Stimulated activated CD8-positive, alpha-beta memory T cell treated with anti-CD3 and anti-CD28 coated beads, Interleukin-4, amount 100 ng/mL, for 24 hours (primary cell): ENCODE measurements around the gene TINCR.
"Not testable (repeated sequence)": the region's sequence is repeated elsewhere in the genome, so short reads cannot be mapped to it uniquely, and the experiment has no call there.

Experiments used
- DNase-seq: peaks from one replicate; pipeline ENCODE4 v3.0.0-alpha.2; 2020; ENCODE audit warnings: low read depth

Gene TINCR

GRCh38 chr19:5567360-5567969 is at the start of gene TINCR:
Gene TINCR (minus strand): TSS chr19:5567953.
- no peak for DNase-seq

DNA sequence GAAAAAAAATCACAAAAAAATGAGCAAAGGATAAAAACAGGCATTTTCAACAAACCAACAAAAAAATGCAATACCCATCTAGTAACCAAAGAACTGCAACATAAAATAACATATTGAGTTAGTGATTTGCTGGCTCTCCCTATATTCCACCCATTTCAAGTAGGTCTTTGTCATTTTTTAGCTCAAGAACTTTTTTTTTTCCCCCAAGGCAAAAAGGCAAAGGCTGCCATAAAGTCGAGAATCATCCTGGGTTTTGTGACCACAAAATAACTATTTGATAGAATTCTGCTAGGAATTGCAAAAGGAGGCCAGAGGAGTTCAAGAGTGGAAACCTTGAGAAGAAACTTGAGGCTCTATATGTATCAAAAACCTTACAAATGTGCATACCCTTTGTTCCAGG is 49.3 kb upstream of the TINCR start:
- DNase-seq: no peak

DNA sequence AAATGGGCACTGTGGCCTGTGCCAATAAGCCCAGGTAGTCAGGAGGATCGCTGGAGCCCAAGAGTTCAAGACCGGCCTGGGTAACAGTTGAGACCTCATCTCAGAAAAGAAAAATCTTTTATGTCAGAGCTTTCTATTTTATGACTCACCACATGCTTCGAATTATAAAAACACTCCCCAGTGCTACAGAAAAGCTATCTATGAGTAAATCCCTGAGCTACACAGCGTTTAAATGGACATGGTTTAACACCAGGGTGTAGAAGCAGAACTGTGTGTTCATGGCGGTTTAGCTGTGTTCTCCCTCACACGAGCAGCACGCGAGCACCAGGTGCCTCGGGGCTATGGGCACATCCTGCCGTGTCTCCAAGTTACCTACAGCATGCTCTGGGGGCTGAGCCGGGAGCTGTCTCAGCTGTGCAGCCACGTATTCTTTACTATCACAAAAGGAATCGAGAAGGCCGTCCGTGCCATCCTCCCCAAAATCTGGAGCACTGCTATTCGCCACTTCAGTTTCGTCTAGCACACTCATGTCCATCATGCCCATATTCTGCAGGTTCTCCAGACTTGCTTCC is 48.1 kb upstream of the TINCR start:
- DNase-seq: no peak

- no peak for DNase-seq
These were observed 45.4 kb upstream of the TINCR start for GRCh38 chr19:5612891-5613865.

- DNase-seq: no peak
These were observed 42.2 kb upstream of the TINCR start for GRCh38 chr19:5609881-5610448.

GRCh38 chr19:5608766-5609165 is 41.0 kb upstream of the TINCR start:
- not testable (repeated sequence) for DNase-seq

DNA sequence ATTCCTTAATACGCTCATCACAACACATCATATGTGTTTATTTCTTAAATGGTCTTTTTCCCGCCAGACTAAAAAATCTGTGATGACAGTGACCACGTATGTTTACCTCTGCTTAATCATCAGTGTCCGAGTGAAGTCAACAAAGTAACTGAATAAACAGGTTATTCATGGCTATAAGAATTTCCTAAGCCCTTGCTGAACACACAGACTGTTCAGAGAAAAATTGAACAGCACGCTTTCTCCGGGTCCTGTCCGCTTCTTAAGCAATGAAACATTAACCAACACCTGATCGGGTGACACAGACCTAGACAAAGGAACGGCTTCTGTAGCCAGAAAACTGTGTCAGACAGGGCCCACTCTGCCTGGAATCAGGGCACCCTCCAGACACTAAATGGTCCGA is 40.5 kb upstream of the TINCR start:
- no peak for DNase-seq

- no peak for DNase-seq
These were observed 39.8 kb upstream of the TINCR start for GRCh38 chr19:5607318-5608275.

GRCh38 chr19:5605362-5605761 is 37.6 kb upstream of the TINCR start:
- no peak for DNase-seq

DNA sequence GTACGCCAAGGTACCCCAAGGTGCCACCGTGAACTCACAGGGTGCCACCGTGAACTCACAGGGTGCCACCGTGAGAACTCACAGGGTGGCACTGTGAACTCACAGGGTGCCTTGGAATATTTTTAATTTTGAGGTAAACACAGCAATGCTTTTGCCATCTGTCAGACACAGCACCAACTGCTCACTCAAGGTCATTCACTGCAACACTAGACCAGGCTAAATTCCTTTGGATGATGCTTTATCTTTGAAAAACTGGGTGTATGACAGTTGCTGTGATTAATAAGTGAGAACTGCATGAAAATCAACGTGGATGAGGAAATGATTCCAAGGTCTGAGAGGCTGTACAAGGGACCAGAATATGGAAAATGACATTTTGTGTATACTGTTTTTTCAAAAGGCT is 35.9 kb upstream of the TINCR start:
- no peak for DNase-seq

GRCh38 chr19:5600797-5601196 is 33.0 kb upstream of the TINCR start:
- DNase-seq: no peak

DNA sequence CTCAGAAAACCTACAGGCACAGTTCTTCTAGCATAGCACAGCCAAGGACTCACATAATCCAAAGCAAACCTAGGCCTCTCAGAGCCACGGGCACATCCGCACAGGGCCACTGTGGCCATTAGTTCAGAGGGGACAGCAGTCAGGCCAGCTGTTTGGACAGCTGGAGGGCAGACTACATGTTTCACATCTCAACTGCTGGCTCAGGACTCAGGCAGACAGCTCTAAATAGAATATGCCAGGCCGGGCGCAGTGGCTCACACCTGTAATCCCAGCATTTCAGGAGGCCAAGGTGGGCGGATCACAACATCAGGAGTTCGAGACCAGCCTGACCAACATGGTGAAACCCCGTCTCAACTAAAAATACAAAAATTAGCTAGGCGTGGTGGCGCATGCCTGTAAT is 28.0 kb upstream of the TINCR start:
- no peak for DNase-seq

DNA sequence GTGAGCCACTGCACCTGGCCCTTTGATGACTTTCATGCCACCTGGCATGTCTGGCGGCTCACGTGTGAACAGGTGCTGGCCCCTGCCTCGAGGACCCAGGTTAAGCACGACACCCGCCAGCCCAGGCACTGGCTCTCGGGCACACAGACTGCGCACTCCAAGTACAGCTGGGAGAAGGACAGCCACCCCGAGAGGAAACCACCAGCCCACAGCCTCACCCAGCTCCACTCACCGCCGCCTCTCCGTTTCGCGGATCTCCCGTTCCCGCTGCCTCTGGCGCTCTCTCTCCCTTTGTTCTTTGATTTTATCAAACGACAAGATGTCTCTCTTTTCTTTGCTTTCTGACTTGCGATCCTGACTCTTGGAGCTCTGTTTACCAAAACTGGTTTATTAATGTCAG is 27.4 kb upstream of the TINCR start:
- no peak for DNase-seq

- DNase-seq: no peak
These were observed 26.8 kb upstream of the TINCR start for GRCh38 chr19:5594521-5594950.

GRCh38 chr19:5593343-5594255 is 25.8 kb upstream of the TINCR start:
- no peak for DNase-seq

DNA sequence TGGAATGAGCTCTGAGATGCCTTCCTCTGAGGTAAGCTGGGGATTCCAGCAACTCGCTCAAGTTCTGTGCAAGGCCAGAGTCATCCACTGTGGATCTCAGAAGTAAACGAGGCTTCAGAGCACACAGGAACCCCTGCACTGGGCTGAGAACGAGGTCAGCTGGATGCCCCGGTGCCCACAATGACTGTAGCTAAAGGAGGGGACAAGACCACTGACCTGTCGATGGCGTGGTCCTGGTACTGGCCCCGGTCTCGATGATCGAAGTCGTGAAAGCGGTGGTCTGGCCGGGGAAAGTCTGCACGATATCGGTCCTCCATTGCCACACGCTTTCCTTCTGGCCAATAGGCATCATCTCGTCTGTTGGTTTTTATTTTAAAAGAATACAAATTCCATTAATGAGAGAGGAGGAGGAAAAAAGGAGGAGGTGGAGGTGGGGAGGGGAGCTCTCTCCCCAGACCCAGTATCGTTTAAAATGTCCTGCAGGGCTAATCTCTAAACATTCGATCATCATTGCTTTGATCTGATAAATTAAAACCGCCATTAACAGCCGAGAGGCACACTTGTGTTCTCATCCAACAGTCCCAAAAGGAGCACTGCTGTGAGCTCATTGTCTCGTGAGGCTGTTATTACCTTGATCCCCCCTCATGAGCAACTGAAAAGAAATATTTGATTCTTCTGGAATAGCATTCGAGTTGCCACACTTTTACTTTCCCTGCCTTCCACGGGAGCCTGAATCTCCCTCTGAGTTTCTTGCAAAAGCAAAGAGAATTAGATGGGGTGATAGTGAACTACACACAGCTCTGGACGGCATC is 25.0 kb upstream of the TINCR start:
- DNase-seq: no peak

DNA sequence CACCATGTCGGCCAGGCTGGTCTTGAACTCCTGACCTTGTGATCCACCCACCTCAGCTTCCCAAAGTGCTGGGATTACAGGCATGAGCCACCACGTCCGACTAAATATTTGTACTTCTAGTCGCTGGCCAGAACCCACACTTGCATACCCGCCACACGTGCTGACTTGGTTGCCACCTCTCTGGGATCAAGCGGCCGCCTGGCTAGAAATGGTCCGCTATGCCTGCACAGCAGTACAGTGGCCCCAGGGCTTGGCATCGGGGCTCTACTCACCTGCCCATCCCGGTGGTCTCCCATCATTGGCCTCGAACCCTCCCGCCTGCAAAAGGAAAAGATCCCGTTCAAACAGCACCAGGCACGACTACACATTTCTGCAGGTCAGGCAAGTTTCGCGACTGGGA is 23.7 kb upstream of the TINCR start:
- no peak for DNase-seq

DNA sequence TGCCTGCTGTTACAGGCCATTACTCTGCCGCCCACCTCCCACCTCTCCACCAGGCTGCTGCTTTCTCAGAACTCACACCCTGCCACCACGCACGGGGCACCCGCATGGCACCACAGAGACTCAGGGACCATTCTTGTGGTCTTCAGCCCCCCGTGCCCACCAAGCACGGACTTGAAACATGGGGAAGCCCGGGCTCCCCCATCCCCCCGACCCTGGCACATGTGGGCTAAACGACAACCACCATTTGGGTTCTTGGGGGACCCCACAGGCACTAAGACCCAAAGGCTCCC is 23.1 kb upstream of the TINCR start:
- DNase-seq: no peak

DNA sequence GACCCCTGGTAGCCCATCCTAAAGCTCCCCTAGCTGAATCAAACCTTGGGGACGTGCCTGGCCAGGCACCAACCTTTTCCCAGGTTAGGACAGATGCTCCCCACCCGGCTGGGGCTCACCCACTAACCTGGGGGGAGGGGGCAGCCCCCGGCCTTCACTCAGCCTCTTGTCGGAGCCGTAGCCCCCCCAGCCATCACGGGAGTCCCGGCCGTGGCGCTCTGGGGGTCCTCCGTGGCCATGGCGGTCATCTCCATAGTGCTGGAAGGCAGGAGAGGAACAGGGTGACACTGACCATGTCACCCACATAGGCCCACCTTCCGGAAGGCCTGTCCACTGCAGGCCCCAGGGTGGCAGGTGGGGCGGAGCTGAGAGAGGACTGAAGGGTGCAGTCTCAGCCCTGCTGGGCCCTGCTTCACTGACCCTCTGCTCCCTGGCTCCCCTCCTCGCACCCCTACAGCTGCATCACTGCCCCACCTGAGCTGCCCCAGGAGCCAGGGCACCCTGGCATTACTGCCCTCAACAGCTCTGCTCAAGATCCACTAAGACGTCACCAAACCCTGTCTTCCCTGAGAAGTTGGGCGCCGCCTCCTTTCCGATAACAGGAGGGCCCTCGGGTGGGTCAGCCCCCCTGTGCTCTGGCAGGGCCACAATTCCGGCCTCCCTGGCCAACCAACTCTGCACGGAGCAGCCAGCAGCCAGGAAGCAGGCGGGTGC is 22.6 kb upstream of the TINCR start:
- no peak for DNase-seq
